ACHN (cell line): ENCODE results near the gene CD40LG.

ENCODE experiments used
- DNase-seq: peaks from one replicate; pipeline ENCODE4 v3.0.0-alpha.2; 2015
- in situ Hi-C: cut with HindIII; loops from 2 replicates; pipeline ENCODE4 v1.10.0; 2017; ENCODE audit warnings: low sequenced_read_pairs, low pct_ligation_motif_present, low pct_unique_long_range_greater_than_20kb

Gene CD40LG

GRCh38 chrX:136639506-136640176, 8.3 kb upstream of the CD40LG start:
- no peak for DNase-seq
- in situ Hi-C loops, result no loop called here

GRCh38 chrX:136643243-136643642, 4.7 kb upstream of the CD40LG start:
- DNase-seq, result no peak
- in situ Hi-C loops, result no loop called here

- no peak for DNase-seq
- in situ Hi-C loops, result no loop called here
Measured at GRCh38 chrX:136646602-136647239, 1.2 kb upstream of the CD40LG start.

DNA sequence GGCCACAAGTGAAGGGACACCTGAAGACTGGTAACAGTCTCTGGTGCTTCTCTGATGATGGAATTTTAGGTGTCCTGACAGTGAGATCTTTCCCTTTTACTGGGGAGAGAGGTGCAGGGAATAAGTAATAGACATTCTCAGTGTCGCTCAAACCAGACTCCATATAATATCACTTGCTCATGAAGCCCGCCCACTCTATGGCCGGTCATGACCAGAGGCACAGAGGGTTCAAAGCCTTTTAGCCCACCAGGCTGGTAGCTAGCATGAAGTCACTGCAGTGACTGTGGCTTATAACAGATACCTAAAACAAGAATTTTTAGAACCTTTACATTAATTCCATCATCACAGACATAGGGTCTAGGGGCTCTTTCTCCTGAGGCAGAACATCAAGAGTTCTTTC, 2.9 kb downstream of the CD40LG start:
- no peak for DNase-seq
- in situ Hi-C loops, result no loop called here

DNA sequence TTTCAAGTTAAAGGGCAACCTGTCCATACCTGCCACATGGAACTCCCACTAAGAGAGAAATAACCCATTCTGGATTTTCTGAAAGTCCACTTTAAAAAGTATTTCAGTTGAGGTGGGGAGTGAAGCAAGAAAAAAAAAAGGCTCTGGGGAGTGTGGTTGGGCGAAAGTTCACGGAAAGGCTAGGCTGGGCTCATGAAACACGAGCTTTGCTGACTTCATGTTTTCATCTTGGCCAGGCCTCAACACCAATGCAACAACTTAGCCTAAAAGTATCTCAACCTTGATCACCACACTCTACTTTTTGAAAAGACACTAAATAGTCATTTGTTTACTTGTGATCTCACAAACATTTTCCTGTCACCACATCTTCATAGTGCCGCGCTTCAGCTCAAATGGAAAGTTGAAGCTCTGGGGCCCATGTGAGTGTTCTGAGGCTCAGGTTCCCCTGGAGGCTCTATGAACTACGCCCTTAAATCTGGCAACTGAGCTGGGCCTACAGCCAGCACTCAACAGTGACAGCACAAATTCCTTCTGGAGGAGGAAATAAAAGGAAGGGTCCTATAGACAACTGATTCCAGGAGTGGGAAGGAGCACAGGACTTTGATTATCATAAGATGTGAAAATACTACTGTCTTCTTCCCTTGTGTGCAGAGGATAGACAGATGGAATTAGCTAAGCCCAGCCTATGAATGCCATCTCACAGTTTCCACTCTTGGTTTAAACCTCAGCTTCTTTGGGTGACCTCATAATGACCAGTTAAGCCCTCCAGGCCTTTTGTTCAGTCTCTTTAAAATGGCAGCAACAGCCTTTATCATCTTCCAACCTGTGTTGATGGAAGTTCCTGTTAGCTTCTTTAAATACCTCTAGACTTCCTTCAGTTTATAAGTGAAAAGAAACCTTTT, 5.1 kb downstream of the CD40LG start:
- no peak for DNase-seq
- in situ Hi-C loops, result no loop called here

DNA sequence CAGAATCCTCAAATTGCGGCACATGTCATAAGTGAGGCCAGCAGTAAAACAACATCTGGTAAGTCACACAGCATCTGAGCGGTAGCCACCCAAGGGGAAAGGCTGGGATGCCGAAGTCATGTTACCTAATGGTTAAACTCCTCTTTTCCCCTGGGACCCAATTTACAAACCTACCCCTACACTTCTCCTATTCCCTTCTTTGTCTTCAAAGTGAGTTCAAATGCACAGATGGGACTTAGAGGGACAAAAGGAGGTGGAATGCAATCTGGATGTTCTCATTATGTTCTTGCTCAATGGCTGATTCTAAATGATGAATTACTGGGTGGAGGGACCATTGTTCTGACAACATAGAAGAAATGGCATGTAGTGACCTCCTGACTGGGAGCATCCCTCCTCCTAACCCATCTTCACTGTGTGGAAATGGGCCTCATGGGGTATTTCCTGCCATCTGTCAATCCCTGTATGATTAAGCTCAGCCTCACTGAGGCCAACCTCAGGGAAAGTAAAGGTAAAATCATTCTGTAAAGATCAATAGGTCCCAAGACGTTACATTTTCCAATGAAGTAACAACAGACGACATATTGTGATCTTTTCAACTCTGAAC, 8.5 kb downstream of the CD40LG start:
- DNase-seq, result no peak
- in situ Hi-C loops, result no loop called here

DNA sequence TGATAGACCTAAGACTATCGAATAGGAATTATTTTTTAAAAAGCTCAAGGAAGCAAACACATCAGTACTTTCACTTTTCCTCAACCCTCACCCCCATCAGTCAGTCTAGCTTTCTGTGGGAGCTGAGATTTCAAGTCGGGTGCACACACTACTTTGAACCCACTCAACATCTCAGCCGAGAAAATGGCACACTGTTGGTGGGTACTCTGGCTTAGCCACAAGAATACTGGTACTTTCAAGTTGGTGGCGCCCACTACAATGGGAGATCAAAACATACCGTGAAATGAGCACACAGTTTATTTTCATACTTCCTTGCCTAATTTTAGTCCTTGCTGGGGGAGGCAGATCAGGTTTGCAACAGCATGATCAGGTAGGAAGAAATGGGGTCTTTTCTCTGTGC, 10.2 kb downstream of the CD40LG start:
- in situ Hi-C loops, result no loop called here

GRCh38 chrX:136659174-136659573, 11.2 kb downstream of the CD40LG start:
- no peak for DNase-seq
- in situ Hi-C loops, result no loop called here

More for the DNA sequence above, 10.2 kb downstream of the CD40LG start:
- DNase-seq, result no peak

- no peak for DNase-seq
- in situ Hi-C loops, result no loop called here
Measured at GRCh38 chrX:136660896-136661295, 12.9 kb downstream of the CD40LG start.

- in situ Hi-C loops, result no loop called here
- DNase-seq, result no peak
Measured at GRCh38 chrX:136662104-136662503, 14.1 kb downstream of the CD40LG start.

DNA sequence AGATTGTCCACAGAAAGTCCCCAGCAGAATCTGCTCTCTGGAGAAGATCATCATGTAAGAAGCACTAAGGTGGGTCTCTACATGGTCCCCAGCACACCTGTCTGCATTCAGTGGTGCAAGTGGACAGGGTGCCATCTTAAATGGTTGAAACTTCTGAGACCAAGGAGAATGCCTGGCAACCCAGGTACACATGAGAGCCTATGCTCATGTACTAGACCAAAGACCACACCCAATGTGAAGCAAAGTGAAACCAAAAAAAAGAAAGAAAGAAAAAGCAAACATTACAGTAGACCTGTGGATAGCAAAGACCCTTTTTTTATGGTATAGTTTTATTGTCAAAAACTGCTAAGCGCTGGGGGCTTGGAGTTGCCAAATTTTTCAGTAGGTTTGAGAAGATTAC, 15.0 kb downstream of the CD40LG start:
- in situ Hi-C loops, result no loop called here

DNA sequence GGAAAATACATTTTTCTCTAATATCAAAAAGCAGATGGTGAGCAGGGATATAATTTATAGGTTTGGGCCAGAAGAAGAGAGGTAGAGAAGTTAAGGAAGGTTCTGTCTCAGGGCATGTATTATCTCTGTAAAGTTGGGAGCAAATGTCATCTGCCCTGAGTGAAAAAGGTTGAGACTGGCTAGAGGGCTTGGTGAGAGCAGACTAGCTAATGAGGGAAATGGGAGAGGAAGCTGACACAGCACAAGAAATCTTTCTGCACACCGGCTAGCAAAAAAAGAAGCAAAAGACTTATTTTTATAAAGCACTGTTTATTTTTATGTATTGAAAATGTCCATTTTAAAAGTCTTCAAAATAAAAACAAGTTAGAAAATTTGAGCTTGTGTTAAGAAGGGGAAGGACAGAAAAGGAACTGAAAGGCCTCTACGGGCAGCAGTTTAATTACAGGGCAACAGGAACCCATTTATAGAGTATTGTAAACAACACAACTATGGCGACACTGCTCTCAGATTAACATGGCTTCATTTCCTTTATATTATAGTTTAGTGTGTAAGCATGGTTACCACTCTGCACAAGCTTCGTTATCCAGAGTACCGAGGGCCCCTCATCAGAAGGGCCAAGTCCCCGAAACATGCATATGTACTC, 17.4 kb downstream of the CD40LG start:
- DNase-seq, result no peak
- in situ Hi-C loops, result no loop called here

More for the DNA sequence above, 15.0 kb downstream of the CD40LG start:
- no peak for DNase-seq

DNA sequence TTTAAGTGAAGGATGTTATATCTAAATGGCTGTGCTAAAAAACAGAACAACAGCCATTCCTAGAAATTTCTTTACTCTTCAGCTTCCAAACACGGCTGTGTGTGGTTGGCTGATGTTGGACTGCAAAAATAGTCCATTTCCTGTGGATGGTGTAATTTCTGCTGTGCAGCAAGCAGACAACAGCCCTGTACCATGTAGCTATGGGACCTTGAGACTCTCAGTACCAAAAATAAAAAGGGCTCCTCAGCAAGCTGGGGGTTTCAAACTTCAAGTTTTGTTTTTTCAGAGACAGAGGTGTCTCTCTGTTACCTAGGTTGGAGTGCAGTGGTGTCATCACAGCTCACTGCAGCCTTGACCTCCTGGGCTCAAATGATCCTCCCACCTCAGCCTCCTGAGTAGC, 18.1 kb downstream of the CD40LG start:
- no peak for DNase-seq
- in situ Hi-C loops, result no loop called here

DNA sequence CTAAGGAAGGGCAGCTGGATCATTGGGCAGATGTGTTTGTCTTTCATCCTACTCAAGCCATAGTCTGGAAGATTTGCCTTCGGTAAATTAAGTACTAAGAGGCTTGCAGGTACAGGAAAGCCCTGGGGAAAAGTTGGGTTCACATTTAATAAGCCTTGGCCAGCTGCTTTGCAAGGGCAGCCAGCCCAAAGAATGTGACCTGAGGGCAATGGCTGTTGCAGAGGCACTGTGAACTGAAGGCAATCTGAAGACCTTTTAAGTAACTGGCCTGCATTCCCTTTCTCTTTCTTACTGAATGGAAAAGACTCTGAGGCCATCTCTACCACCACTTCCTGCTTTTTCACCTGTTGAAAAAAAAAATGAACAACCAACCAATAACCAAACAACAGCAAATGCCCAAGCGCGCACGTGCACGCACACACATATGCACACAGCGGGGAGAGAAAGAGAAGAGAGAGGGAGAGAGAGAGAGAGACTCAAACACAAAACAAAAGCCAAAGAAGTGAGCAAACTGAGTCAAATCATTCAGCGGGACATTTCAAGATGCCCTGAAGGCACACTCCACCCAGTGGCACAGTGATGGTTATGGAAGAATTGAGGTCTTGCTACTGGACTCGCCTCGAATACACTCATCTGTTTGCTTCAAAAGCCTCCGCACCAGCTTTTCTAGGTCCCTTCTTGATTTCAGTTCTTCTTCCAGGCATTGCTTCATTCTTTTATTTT, 19.6 kb downstream of the CD40LG start:
- in situ Hi-C loops, result no loop called here
- no peak for DNase-seq

DNA sequence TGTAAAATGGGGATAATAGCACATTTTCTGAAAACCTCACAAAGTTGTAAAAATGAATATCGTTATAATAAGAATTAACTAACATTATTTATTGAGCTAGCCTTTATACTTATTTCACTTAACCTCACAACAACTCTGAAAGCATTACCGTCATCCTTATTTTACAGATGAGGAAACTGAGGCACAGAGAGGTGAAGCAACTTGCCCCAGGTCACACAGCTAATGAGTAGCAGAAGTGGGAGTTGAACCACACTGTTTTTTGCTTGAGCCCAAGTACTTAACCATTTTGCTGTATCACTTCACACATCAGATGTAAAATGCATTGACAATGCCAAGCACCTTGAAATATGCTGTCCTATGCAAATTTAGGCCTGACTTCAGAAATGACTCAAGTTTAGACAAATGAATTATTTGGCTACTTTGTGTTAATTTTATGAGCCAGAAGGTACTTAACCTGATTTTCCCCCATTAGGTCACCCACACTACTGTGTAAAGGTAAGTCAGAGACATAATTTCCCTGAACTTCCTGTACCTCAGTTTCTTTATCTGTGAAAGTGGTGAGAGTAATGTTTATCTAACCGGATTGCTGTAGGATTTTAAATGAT, 23.1 kb downstream of the CD40LG start:
- DNase-seq, result no peak
- in situ Hi-C loops, result no loop called here

DNA sequence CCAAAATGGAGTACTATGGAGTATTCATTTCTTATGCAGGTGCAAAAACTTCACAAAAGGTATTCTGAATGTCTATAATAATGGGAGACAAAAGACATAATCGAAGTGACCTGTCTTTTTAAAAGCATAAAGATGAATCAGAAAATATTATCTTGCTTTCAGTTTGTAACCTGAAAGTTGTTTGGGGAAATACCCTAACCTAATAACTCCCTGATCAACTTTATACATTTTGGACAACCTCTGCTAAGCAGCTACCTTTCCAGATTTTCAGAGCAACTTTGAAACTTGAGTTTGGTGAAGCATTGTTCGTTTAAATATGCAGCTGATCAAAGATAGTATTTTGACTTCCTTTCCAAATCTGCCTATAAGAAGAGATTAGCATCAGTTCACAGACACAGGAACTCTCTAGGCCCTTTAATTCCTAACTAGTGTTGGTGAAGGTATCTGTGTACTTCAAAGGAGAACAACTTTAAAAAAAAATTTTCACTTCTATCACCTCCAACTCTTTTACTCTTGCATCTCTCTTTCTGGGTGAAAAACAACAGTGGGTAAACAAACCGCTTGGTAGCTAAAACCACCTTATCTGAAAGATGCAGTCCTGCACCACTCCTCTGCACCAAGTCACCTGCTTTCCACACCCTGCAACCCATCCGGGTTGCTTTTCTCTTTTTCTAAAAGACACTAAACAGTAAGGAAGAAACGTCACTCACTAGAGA, 26.5 kb downstream of the CD40LG start:
- DNase-seq, result no peak
- in situ Hi-C loops, result no loop called here

DNA sequence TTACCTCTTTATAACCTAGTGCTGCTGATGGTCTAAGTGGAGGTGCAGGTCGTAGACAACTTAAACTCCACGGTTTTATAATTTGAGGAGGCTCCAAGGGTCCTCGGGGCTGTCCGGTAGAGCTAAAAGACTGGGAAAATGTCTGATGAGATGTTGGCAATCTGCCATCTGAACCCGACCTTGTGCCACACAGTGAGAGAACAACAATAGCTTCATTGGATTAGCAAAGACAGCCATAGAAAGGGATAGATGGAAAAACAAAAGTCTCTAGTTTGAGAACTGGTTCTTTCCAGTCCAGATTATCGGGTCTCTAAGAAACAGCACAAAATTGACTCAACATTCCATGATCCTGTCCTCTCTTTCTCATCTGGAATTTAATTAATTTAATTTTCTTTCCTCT, 31.6 kb downstream of the CD40LG start:
- in situ Hi-C loops, result no loop called here
- no peak for DNase-seq
